HL-60/S4 treated with retinoic acid at 250 ng/mL for 4 days and 3 days (cell line): ENCODE measurements around the gene MATN1.

Experiments
- in situ Hi-C: fragments of 300-500 bp; cut with MboI; formaldehyde crosslinking; loops from 2 replicates; pipeline ENCODE4 v1.7.0; 2022; ENCODE audit warnings: low sequenced_read_pairs

The MATN1 gene

GRCh38 chr1:30720271-30721223 is 2.8 kb downstream of the MATN1 start:
- in situ Hi-C loops: loop anchor here (5.0 to 10.0 kb wide), 2 partner anchors 42 to 194 kb away; no protein-coding TSS in a partner anchor

GRCh38 chr1:30719406-30720270 is 3.7 kb downstream of the MATN1 start:
- in situ Hi-C loops: loop anchor here (5.0 to 10.0 kb wide), 2 partner anchors 43 to 195 kb away; no protein-coding TSS in a partner anchor

GRCh38 chr1:30718636-30719405 is 4.6 kb downstream of the MATN1 start:
- in situ Hi-C loops: no loop called here

- in situ Hi-C loops: no loop called here
These were observed 5.2 kb downstream of the MATN1 start for GRCh38 chr1:30718091-30718635.

- in situ Hi-C loops: no loop called here
These were observed 6.7 kb downstream of the MATN1 start for GRCh38 chr1:30716646-30717045.

- in situ Hi-C loops: no loop called here
These were observed 7.5 kb downstream of the MATN1 start for GRCh38 chr1:30715886-30716285.

- in situ Hi-C loops: no loop called here
These were observed 8.2 kb downstream of the MATN1 start for GRCh38 chr1:30715216-30715615.

- in situ Hi-C loops: no loop called here
These were observed 8.8 kb downstream of the MATN1 start for GRCh38 chr1:30714536-30715090.

- in situ Hi-C loops: no loop called here
These were observed 9.4 kb downstream of the MATN1 start for GRCh38 chr1:30714025-30714424.

- in situ Hi-C loops: no loop called here
These were observed 10.1 kb downstream of the MATN1 start for GRCh38 chr1:30713311-30713710.

- in situ Hi-C loops: no loop called here
These were observed 10.8 kb downstream of the MATN1 start for GRCh38 chr1:30712583-30712982.

- in situ Hi-C loops: no loop called here
These were observed 13.0 kb downstream of the MATN1 start for GRCh38 chr1:30710407-30710806.

- in situ Hi-C loops: no loop called here
These were observed 15.0 kb downstream of the MATN1 start for GRCh38 chr1:30708361-30708728.

- in situ Hi-C loops: no loop called here
These were observed 15.7 kb downstream of the MATN1 start for GRCh38 chr1:30707412-30708360.

- in situ Hi-C loops: no loop called here
These were observed 16.9 kb downstream of the MATN1 start for GRCh38 chr1:30706528-30706927.

GRCh38 chr1:30705698-30706097 is 17.7 kb downstream of the MATN1 start:
- in situ Hi-C loops: no loop called here

GRCh38 chr1:30704765-30705509 is 18.4 kb downstream of the MATN1 start:
- in situ Hi-C loops: no loop called here

- in situ Hi-C loops: no loop called here
These were observed 19.1 kb downstream of the MATN1 start for GRCh38 chr1:30704271-30704670.
